Activated CD4-positive, alpha-beta T cell treated with anti-CD3 and anti-CD28 coated beads for 4 hours (primary cell): ENCODE data around the gene AATF.

ENCODE experiments used
- DNase-seq, 2 donors: peaks; one replicate each; pipeline ENCODE4 v3.0.0-alpha.2; 2020

AATF gene

DNA sequence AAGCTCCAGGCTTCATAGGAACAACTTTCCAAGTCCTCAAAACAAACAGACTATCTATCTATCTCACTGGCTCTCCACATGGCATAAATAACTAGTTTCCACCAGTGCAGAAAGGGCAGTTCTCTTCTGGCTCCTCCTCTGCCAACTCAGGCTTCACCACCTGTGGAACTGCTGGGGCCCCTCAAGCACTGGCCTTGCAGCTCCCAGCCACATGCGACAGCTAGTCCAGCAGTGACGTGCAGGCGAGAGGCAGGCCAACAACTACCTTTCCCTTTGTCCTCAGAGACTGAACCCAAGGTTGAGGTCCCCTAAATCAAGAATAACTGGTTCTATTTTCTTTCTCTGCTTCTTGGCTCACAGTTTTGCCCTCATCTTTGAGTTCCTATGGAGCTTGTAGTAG is 137.6 kb downstream of the AATF start:
- no peak for DNase-seq

DNA sequence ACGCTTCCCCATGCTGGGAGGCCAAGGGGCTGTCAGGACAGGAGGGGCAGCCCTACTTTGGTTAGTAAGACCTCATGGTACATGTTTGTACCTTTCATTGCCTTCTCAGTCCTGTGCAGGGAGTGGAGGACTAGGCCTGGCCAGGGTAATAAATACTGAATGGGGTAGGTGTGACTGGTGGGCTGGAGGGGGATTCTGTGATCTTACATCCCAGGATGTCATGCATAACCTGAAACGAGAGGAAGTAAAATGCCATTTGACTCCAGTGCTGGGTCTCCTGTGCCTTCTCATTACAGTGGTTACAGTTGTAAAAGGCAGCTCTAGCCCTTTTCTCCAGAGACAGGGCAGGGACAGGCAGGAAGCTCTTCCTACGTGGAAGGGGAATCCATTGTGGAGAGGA is 138.2 kb downstream of the AATF start:
- DNase-seq = no peak

DNA sequence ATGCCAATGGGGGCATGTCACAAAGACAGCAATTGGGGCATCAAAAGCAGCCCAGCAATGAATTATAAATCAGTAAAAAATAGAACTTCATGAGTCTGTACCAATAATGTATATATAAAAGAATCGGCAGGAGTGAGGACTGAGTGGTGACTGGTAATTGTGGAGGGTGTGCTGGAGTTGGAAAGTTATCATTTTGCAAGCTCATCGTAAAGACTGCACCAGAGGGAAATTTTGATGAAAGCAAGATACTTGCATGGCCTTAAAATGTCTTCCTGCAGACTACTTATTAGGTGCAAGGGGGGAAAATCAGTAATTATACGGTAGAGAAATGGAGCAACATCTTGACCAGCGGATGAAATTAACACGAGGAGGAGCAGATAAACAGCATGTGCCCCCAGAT is 138.9 kb downstream of the AATF start:
- DNase-seq = no peak

DNA sequence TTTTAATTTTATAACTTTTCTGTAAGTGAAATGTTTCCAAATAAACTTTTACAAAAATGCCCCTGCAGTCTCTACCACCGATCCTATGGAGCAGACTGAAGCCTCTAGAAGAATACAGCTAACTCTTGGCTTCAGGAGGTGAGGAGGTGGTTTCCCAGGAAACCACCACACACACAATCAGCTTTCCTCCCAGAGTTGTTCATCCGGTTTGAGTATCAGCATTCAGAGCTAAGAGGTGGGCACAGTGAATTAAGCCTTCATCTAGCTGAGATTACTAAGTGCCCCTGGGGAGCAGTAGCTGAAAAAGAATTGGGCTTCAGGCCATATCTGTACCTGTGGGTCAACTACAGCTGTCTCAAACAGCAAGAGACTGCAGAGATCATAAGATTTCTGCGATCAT is 139.7 kb downstream of the AATF start:
- no peak for DNase-seq

DNA sequence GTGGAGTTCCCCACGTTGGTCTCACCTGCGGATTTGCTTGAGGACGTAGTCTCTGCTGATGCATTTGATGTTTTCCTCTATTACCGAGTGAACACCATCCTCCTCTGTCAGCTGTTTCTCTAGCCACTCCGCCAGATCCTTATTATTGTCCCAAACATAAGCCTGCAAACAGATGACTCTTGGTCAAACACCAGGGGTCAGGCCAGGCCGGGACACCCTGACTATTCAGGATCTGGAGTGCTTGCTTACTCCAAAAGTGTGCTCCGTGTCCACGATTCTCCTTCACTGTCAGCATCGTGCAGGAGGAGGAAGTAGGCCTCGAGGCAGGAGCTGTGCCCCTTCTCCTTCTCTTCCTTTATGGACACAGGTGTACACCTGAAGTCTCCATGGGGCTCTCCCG is 140.2 kb downstream of the AATF start:
- no peak for DNase-seq

DNA sequence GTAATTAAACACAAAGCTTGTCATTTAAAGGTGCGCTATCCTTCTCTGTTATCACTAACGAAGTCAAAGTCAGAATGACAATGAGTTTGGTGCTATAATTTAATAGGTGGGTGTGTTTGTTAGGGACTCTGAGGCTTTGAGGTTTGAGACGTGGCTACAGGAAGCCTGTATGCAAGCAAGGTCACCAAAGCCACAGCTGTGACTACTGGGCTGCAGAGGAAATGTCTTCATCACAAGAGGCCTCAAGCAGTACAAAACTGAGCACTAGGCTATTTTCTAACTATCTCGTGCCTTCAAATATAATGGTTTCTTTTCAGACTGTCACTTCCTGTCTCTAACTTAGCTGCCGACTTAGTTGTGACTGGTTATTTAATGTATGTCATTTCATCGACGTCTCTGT is 141.2 kb downstream of the AATF start:
- peak; percentile 11 to 18 for DNase-seq

DNA sequence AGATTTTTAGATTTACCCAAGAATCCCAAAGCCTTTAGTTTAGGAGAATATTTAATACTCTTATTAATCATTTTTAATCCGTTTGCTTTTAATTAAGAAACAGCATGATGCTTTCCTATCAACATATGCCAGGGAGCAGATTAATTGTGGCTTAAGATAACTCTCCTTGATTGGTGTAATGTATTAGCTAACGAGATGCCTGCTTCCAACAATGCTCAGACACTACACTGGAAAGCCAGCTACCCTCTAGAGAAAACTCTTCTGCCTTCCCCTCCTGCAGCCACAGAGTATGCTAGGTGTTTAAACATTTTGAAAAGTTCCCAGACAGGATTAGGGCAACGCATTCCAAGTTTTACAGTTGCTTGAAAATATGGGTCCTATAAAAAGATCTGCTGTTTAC is 142.2 kb downstream of the AATF start:
- DNase-seq = no peak

DNA sequence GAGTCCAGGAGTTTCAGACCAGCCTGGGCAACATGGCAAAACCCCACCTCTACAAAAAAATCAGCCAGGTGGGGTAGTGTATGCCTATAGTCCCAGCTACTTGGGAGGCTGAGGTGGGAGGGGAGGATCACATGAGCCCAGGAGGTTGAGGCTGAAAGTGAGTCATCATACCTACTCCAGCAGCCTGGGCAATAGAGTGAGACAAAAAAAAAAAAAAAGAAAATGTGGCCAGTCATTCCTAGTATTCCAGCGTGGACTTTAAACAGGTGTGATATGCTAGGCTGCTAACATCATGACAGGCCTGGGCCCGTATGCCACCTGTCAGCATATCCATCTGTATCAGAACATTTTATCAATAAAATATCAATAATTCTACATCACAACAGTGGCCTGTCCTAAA is 143.3 kb downstream of the AATF start:
- no peak for DNase-seq

DNA sequence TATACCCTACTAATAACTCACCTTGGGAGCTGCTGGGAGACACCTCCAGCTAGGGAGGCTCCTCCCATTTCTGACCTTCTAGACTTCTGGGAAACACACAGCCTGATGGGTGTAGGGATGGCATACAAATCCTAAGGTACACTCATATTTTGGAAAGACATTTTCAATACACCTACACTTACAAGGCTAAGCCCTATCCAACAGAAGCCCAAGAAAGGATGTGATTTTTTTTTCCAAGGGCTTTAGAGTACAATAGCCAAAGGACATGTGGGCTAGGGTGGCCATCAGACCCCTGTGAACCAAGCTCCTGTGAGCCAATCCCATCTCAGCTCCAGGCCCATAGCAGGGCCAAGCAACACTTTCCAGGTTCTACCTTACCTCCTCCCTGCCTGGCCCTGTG is 143.9 kb downstream of the AATF start:
- no peak for DNase-seq

DNA sequence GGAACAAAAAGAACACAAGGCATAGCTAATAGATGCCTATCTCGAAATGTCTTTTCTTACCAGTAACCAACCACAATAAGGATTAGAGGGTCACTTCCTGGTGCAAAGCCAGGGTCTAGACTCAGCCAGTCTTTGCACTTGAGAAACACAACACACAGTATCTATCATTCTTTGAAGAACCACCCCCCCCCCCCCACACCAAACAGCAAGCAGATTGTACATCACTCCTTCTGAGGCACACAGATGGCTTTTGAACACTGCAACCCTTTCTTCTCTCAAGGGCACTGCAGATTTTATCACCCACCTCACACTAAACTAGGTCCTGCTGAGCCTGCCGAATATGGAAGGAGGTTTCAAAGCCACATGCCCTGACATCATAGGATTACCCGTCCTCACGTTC is 145.6 kb downstream of the AATF start:
- DNase-seq = no peak

DNA sequence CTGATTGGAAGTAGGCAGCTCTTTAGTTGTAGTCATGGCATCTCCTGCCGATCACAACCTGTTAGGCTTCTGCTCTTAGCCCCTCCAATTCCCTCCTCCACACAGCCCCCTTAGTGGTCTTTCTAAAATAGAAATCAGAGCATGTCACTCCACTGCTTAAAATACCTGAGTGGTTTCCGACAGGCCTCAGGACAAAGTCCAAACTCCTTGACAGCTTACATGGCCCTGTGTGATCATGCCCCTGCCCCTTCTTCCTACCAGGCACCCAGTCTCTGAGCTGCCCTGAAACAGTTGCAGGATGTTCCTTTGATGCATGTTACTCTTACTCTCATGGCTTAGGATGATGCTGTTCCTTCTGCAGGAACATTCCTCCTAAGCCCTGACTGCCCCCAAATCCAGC is 147.3 kb downstream of the AATF start:
- DNase-seq = no peak

DNA sequence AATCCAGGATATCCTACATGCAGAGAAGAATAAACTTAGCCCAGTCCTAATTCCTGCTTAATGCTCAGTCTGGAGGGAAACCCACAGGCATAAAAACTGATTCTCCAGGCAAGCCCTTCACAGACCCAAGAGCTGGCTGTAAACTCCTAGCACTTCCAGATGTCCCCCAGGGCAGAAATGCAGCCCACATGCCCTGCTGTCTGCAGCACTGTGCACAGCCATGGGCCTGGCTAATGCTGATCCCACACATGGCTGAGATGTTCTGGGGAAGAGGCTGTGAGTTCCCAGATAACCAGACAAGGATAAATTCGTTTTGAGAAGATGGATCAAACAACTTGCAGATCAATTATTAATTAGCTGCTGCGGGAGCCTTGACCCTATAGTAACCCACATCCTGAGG is 148.4 kb downstream of the AATF start:
- no peak for DNase-seq

DNA sequence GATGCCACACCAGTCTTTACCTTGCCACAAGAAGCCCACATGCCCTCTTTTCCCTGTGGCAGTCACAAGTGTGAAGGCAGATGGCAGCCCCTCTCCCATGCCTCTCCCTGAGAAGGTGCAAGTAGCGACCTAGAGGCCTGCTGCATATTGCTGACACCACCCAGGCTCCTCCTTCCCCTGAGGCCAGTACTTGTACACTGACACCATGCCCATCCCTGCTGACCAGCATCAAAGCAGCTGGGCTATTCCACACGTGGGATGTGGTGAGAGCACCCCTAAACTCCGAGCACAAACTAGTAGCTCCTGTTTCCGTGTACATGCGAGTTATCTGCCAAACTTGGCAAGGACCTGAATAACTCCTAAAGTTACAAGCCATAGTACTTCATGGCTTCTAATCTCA is 149.4 kb downstream of the AATF start:
- DNase-seq = no peak

DNA sequence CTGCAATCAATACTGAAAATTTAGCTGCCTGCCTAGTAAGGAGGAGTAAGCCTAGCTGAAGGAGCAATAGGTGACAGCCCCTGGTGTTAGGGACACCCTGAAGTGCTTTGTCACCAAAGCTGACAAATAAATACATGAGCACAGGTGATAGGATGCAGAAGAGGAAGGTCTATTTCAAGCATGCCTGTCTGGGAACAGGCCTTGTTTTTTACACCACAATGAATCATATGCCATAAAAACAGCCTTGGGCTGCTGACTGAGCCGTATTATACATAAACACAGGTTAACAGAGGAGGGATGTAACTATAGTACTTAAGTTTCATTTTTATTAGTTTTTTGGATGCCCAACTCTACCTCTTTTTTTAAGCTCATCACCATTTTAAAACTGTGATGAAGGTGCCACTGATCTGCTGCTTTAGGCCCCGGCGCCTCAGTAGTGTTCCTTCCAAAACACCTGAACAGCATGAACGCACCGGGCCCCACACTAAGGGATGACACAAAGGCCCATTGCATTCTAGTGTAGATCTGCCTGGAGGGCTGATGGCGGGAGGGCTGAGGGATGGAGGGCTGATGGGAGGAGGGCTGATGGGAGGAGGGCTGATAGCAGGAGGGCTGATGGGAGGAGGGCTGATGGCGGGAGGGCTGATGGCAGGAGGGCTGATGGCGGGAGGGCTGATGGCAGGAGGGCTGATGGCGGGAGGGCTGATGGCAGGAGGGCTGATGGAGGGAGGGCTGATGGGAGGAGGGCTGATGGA is 150.3 kb downstream of the AATF start:
- no peak for DNase-seq

DNA sequence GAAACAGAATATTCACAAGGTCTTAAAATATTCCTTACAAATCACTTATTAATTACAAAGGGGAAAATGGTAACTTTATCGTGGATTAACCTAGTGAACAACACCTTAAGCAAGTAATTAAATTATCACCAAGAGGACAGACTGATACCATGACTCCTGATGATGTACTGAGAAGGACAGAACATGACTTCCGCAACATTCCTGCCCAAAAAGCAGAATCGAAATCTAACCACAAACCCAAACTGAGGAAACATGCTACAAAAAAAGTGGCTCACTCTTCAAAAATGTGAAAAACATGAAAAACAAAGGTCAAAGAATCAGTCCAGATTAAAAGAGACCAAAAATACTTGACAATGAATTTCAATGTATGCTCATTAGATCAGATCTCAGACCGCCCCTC is 151.5 kb downstream of the AATF start:
- DNase-seq = no peak

DNA sequence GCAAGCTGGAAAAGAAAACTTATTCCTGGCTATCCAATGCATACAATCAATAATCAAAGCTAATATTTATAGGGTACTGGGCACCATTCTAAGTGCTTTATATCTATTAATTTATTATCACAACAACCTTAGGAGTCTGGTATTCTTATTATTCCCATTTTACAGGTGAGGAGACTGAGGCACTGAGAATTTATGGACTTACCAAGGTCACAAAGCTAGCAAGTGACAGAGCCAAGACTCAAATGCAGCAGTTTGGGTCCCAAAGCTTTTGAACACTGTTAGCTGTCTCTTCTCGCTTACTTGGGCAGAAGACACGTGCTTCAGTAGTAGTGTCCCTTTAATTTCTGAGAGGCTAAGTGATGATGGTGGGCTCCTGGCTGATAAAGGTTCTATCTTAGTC is 152.6 kb downstream of the AATF start:
- no peak for DNase-seq

DNA sequence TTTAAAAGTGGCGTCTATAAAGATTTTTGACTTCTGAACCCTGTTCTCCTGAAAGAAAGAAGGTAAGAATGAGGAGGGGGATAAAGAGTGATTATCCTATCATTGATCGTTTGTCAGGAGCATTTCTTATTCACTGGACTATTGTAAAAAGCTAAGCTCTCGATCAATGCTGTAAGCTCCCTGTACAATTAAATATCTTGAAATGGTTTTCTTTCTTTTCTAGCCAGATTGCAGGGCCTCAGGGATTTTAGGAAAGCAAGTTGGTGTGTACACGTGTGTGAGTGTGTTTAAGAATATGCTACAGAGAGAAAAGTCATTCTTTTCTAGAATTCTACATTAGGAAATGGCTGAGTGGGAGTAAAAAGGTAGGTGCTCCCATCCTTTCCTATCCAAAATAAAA is 154.5 kb downstream of the AATF start:
- no peak for DNase-seq

DNA sequence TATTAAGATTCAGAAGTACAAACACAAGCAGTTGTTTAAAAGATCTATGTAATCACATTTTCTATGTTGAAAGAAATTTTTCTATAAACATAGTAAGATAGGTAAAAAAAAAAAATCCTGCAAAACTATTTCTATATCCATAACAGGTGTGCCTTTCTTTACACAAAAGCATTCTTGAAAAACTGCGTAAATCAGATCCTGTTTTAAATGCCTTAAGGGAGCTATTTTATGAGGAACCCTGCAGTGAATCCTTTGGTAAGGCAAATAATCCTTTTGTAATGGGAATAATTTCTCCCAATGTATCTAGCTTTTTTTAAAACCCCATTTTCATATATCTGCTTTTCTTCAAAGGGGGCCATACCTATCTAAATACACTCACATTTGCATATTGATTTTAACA is 157.3 kb downstream of the AATF start:
- no peak for DNase-seq
